Renal cortex interstitium (tissue), 15 donors: ENCODE measurements around the gene CROCC2. TPM values are rescaled to one million over a fixed set of nuclear protein-coding genes. Genes with fewer than 3 reads are reported as not detected.

ENCODE experiments used
- DNase-seq, 11 donors: peaks; one replicate each; pipeline ENCODE4 v3.0.0-alpha.2; 2013; ENCODE audit warnings: low read depth in 9 of 11, low spot score in 4 of 11; ENCODE audit errors: extremely low read depth in 1 of 11
- long read RNA-seq, 16 experiments: transcript quantifications; one replicate each; lab custom pipeline, GENCODE V29; 2026
- polyA plus RNA-seq, 3 donors: library from polyadenylated mRNA; unstranded; fragments of 120-200 nt; gene quantifications; one replicate each; pipeline ENCODE4 v1.2.1, GENCODE V29; 2013; ENCODE audit not compliant: insufficient read length in 3 of 3

Gene CROCC2
- under 1 TPM; 0.05 to 0.07 (median 0.06) TPM for polyA plus RNA-seq
- long read RNA-seq, donor 1, result 0 reads
- long read RNA-seq, donor 2, result 0 reads
- long read RNA-seq, donor 3, result 0 reads
- long read RNA-seq, donor 4, result 0 reads
- long read RNA-seq, donor 5, result 0 reads
- long read RNA-seq, donor 6, result 0 reads
- long read RNA-seq, donor 7, result 0 reads
- long read RNA-seq, donor 8, result 0 reads
- long read RNA-seq, donor 9, result 0 reads
- long read RNA-seq, donor 10, result 0 reads
- long read RNA-seq, donor 11, result 0 reads
- long read RNA-seq, donor 12, result 0 reads
- long read RNA-seq, donor 13, result 0 reads
- long read RNA-seq, donor 14, result 0 reads
- long read RNA-seq, donor 15, result 0 reads
- long read RNA-seq, donor 16, result 0 reads

DNA sequence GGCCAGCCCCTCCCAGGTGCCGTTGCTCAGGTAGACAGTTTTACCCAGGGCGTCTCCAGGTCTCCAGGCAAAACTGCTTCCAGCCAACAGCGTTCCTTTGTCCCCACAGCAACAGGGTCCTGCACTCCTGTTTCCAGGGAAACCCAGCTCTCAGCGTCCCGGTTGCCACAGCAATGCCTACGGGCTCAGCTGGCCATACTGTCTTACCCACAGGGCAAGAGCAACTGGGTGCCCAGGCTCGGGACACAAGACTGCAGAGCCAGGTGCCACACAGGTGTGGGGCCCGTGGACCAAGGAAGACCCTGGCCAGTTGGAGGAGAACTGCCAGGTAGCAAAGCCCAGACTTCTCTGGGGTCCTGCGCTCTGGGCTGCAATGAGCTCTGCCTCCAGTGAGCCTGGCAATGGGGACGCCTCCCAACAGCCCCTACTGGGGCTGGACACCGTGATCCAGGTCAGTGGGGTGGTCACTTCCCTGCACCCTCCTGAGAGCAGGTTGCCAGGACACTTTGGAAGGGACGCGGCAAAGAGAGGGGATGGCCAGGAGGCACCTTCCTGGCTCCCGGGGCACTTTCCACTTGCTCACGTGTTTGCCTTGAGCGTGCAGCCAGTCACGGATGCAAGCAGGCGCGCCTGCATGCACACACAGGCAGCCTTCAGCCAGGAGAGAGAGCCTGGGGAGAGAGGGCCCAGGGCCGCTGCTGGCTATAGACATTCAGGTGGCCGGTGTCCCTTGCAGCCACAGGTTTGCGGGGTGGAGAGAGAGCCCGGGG, at the start of gene CROCC2:
Gene CROCC2, plus strand, starts transcription at position 196 of the 770 bp plus-strand sequence. Its CDS starts 178 bp downstream, at position 374.
- peak in 1 of 11 donors; percentile 62 for DNase-seq

GRCh38 chr2:240857039-240858008, 48.8 kb upstream of the CROCC2 start:
- DNase-seq, result no peak

GRCh38 chr2:240858321-240858720, 47.8 kb upstream of the CROCC2 start:
- DNase-seq, result no peak

GRCh38 chr2:240858871-240859270, 47.3 kb upstream of the CROCC2 start:
- no peak for DNase-seq

DNA sequence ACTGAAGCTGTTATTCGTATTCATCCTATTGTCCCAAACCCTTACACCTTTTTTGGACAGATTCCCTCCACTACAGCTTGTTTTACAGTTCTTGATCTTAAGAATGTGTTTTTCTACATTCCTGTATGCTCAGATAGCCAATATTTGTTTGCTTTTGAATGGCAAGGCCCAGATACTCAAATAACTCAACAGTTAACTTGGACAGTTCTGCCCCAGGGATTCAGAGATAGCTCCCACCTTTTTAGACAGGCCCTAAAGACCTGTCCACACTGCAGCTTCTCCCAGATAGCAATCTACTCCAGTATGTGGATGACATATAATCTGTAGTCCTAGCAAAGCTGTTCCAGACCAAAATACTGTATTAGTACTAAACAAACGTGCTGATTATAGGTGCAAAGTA, 44.6 kb upstream of the CROCC2 start:
- no peak for DNase-seq

GRCh38 chr2:240864475-240864874, 41.7 kb upstream of the CROCC2 start:
- DNase-seq, result no peak

DNA sequence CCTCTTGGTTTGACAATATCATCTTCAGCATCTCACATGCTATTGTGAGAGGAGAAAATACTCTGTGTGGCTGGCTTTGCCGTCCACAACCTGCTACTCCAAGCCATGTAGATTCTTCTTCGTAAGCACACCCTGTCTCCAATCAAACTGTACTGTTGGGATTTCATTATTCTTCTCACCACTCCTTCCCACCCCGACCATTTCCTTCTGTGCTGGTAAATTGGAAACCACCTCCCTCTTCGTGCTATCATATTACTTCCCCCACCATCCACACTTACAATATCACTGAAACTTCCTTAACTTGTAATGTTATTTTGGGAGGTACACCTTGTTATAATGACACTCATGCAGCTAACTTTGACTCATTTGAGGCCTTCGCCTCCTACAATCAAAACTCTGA, 40.7 kb upstream of the CROCC2 start:
- DNase-seq, result no peak

GRCh38 chr2:240868286-240869108, 37.6 kb upstream of the CROCC2 start, which contains the start of gene AGXT:
Gene AGXT, plus strand, starts transcription at chr2:240868824. Its CDS starts 42 bp downstream, at chr2:240868866.
- no peak for DNase-seq

DNA sequence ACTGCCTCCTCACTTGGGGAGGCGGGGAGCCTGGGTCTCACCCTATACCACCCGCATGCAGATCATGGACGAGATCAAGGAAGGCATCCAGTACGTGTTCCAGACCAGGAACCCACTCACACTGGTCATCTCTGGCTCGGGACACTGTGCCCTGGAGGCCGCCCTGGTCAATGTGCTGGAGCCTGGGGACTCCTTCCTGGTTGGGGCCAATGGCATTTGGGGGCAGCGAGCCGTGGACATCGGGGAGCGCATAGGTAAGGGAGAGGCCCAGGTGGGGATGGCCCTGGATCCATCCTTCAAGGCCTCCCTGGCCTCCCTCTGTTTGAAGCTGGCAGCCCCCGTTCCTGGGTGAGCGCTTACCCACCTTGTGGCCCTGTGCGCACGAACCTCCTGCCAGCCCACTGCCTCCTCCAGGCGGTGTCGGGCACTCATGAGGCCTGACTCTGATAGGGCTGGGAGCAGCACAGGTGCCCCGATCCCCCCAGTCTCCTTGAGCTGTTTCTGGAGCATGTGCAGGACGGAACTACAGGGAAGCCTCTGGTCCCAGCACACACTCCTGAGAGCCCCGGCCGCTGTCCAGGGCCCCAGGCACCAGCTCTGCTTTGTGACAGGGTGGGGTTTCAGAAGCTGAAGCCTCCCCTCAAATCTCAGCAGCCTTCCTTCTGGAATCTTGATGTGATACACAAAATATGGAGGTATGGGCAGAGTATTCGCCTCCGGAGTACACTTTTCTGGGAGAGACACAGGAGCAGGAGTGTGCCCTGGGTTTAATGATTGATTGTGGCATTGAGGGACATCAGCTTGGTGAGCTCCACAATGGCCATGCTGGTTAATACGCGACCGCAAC, 36.8 kb upstream of the CROCC2 start:
- DNase-seq, result no peak

DNA sequence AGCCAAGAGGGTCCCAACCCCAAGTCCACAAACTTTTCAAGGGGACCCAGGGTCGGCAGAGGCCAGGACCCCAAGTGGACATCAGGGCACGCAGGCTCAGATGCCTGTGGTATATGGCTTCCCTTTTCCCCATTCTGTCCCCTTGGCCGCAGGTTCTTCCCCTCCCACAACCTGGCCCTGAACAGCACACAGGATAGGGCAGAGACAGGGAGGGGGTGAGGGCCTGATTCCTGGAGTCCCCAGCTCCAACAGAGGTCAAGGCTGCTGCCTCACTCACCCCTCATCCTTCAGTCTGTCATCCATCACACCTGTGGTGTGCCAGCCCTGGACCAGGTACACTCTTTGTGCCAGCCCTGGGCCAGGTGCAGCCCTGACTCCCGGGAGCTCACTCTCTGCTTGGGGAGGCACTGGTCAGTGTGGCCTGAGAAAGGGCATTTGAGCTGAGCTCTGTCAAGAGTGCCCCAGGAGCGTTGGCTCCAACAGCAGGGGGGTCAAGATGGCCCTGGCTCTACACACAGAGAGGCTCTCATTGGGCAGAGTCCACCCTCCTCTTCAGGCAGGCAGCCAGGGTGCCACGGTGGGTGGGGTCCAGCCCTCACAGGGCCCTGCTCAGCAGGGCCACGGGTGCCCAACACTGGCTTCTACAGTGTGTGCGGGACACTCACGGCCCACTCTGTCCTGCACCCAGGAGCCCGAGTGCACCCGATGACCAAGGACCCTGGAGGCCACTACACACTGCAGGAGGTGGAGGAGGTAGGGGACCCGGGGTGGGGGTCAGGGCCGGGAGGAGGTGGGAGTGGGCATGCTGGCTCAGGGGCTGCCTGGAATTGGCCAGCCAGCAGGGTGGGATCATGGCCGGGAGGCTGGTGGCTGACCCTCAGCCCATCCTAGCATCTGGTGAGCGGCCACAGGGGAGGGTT, 35.9 kb upstream of the CROCC2 start:
- no peak for DNase-seq

- no peak for DNase-seq
Measured at GRCh38 chr2:240871071-240871958, 34.8 kb upstream of the CROCC2 start.

DNA sequence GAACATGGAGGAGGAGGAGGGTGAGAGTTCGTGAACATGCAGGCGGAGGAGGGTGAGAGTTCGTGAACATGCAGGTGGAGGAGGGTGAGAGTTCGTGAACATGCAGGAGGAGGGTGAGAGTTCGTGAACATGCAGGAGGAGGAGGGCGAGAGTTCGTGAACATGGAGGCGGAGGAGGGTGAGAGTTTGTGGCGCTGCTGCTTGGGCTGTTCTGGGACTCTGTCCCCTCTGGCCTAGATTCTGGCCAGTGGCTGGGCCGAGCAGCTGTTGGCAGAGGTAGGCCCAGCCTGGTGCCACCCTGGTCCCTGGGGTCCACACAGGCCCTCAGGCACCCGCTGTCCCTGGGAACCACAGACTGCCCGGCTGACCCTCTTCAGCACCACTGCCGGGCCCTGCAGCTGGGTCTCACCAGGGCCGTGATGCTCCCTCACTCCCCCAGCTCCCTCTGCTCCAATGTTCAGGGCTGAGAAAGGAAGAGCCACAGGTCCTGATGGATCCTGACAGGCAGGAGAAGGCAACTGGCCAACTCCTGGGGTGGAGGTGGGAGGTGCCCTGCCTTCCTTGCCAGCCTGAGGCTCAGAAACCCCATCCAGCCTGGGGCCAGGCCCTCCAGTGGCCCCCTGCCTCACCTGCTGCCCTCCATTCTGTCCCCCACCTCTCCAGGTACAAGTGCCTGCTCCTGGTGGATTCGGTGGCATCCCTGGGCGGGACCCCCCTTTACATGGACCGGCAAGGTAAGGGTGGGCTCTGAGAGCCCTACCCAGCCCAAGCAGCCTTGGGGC, 33.6 kb upstream of the CROCC2 start:
- no peak for DNase-seq

DNA sequence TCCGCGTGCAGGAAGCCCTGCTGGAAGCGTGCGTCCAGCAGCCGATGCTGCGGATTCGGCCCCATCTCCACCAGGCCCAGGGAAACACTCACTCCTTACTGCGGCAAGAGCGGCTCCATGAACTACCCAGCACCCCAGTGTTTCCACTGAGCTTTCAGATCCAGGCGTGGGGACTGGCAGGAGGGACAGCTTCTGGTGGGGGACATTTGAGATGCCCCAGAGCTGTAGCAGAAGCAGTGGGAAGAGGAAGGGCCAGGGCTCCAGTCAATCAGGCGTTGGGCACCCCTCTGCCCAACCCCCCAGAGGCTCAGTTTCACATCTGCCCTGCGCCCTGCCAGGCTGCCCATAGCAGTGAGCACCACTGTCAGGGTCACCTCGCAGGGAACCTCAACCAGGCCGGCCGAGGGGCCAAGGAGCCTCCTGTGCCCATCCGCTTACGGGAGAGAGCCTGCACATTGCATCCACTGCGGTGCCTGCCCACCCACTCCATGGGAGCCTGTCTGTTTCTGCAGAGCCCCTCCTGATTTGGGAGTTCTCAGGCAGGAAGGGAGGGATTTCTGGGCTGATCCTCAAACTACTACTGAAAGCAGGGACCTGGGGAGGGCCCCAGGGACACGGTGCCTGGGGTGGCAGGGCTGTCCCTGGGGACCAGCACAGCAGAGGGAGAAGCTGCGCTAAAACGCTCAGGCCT, 32.9 kb upstream of the CROCC2 start:
- no peak for DNase-seq
